ENCODE measurements around the gene RIN2.

Gene RIN2

GRCh38 chr20:19742974-19743639 lies 15.0 kb upstream of the RIN2 start:
- Histone ChIP-seq H3K79me2 (ENCODE audit: insufficient read depth, low read depth) (no peaks in the 10 kb centered on the region), H2AFZ (ENCODE audit: low read depth) (no peak overlapping the region), H3K4me1 (ENCODE audit: low read depth, poor library complexity, severe bottlenecking) (peaks cover under 1% of the 10 kb centered on the region), H3K9ac (no peak overlapping the region), H3K4me2 (no peak overlapping the region), H3K4me3 (IDR thresholded peaks at IDR 0.05; ENCODE audit: insufficient read depth, low read depth, low read length) (no peak overlapping the region), H4K20me1 (ENCODE audit: insufficient read depth) (no peaks in the 10 kb centered on the region), H3K27ac (no peak overlapping the region), H3K36me3 (ENCODE audit: insufficient read depth) (no peaks in the 10 kb centered on the region), H3K27me3 (ENCODE audit: insufficient read depth, low read depth) (no peaks in the 10 kb centered on the region)
- TF ChIP-seq CTCF (conservative IDR thresholded peaks at IDR 0.05; ENCODE audit: low read depth, low read length) = no peak

GRCh38 chr20:19743640-19743995 lies 14.4 kb upstream of the RIN2 start:
- Histone ChIP-seq H3K79me2 (ENCODE audit: insufficient read depth, low read depth) (no peaks in the 10 kb centered on the region), H2AFZ (ENCODE audit: low read depth) (no peak overlapping the region), H3K36me3 (ENCODE audit: insufficient read depth) (no peaks in the 10 kb centered on the region), H3K27me3 (ENCODE audit: insufficient read depth, low read depth) (no peaks in the 10 kb centered on the region), H3K4me3 (IDR thresholded peaks at IDR 0.05; ENCODE audit: insufficient read depth, low read depth, low read length) (no peak overlapping the region), H3K4me2 (no peak overlapping the region), H3K27ac (no peak overlapping the region), H4K20me1 (ENCODE audit: insufficient read depth) (no peaks in the 10 kb centered on the region), H3K4me1 (ENCODE audit: low read depth, poor library complexity, severe bottlenecking) (no peaks in the 10 kb centered on the region), H3K9ac (no peak overlapping the region)
- no peak for TF ChIP-seq CTCF (conservative IDR thresholded peaks at IDR 0.05; ENCODE audit: low read depth, low read length)

GRCh38 chr20:19745106-19745505 lies 13.0 kb upstream of the RIN2 start:
- Histone ChIP-seq H4K20me1 (ENCODE audit: insufficient read depth) (no peaks in the 10 kb centered on the region), H3K27ac (no peak overlapping the region), H3K4me2 (no peak overlapping the region), H3K9ac (no peak overlapping the region), H3K36me3 (ENCODE audit: insufficient read depth) (no peaks in the 10 kb centered on the region), H3K4me3 (IDR thresholded peaks at IDR 0.05; ENCODE audit: insufficient read depth, low read depth, low read length) (no peak overlapping the region), H3K4me1 (ENCODE audit: low read depth, poor library complexity, severe bottlenecking) (no peaks in the 10 kb centered on the region), H3K27me3 (ENCODE audit: insufficient read depth, low read depth) (no peaks in the 10 kb centered on the region), H2AFZ (ENCODE audit: low read depth) (no peak overlapping the region), H3K79me2 (ENCODE audit: insufficient read depth, low read depth) (no peaks in the 10 kb centered on the region)
- no peak for TF ChIP-seq CTCF (conservative IDR thresholded peaks at IDR 0.05; ENCODE audit: low read depth, low read length)

GRCh38 chr20:19745584-19745983 lies 12.5 kb upstream of the RIN2 start:
- Histone ChIP-seq H4K20me1 (ENCODE audit: insufficient read depth) (no peaks in the 10 kb centered on the region), H3K36me3 (ENCODE audit: insufficient read depth) (no peaks in the 10 kb centered on the region)

More at GRCh38 chr20:19745584-19745983, 12.5 kb upstream of the RIN2 start:
- Histone ChIP-seq H3K79me2 (ENCODE audit: insufficient read depth, low read depth) (no peaks in the 10 kb centered on the region), H3K27me3 (ENCODE audit: insufficient read depth, low read depth) (no peaks in the 10 kb centered on the region), H3K9ac (no peak overlapping the region), H3K4me2 (no peak overlapping the region), H3K27ac (no peak overlapping the region), H2AFZ (ENCODE audit: low read depth) (no peak overlapping the region), H3K4me3 (IDR thresholded peaks at IDR 0.05; ENCODE audit: insufficient read depth, low read depth, low read length) (no peak overlapping the region), H3K4me1 (ENCODE audit: low read depth, poor library complexity, severe bottlenecking) (no peaks in the 10 kb centered on the region)
- no peak for TF ChIP-seq CTCF (conservative IDR thresholded peaks at IDR 0.05; ENCODE audit: low read depth, low read length)

Data from KMS-11 (cell line).